HG03354 (cell line): ENCODE measurements around the gene CCNB2.
"Not testable (repeated sequence)": the region's sequence is repeated elsewhere in the genome, so short reads cannot be mapped to it uniquely, and the experiment has no call there.

ENCODE experiments used
- ATAC-seq: cut with Tn5 transposase; IDR thresholded peaks from one replicate; pipeline ENCODE4 v1.9.1; 2021; ENCODE audit warnings: mild to moderate bottlenecking; ENCODE audit not compliant: unreplicated experiment, poor library complexity, severe bottlenecking

Gene CCNB2

DNA sequence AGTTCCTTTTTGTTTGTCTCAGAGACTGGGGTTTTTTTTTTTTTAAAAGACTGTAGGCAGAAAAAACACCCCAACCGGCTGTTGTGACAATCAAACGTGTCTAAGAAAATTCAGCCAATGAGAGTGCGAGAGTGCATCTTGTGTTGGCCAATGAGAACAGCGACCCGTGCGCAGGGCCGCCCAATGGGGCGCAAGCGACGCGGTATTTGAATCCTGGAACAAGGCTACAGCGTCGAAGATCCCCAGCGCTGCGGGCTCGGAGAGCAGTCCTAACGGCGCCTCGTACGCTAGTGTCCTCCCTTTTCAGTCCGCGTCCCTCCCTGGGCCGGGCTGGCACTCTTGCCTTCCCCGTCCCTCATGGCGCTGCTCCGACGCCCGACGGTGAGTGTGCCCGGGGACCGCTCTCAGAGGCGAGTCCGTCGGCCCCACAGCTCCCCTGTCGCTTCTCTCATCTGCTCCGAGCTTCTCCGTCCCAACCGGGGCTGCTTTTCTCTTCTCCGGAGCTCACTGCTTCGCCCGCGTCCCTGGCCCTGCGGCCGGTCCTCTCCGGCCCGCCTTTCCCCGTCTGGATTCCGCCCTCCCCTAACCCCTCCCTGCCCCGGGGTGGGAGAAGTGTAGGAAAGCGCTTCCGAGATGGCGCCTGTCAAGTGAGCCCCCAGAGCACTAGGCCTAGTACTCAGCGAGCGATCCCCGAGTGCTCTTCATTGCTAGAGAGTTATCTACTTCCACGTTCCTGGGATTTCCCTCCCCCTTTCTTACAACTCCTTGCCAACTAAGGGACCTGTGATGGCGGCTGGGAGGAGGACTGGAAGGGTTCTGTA lies at the start of gene CCNB2:
CCNB2 (plus strand) TSS at position 235 of the 821 bp plus-strand sequence; CDS start at position 358, 123 bp downstream.
- ATAC-seq = peak; percentile 99

DNA sequence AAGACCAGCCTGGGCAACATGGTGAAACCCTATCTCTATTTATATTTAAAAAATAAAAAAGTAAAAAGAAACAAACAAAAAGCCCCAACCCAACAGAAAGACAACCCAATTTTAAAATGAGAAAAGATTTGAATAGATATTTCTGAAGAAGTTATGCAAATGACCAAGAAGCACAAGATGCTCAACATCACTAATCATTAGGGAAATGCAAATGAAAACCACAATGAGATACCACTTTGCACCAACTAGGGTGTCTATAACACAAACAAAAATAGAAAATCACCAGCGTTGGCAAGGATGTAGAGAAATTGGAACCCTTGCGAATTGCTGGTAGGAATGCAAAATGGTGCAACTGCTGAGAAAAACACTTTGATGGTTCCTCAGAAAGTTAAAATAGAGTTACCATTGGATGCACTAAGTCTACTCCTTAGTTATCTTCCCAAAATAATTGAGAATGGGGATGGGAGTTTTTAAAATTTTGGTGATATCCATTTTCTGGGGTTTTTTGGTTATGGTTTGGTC lies 45.8 kb upstream of the CCNB2 start:
- peak; percentile 51 for ATAC-seq

DNA sequence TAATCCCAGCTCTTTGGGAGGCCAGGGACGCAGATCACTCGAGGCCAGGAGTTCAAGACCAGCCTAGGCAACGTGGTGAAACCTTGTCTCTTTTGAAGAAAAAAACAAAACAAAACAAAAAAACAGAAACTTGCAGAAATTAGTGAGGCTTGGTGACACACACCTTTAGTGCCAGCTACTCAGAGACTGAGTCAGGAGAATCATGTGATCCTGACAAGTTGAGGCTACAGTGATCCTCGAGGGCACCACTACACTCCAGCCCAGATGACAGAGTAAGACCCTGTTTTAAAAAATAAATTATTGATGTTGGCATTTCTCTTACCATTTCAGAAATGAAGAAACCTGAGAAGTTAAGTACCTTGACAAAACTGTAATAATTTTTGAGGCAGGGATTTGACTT lies 44.6 kb upstream of the CCNB2 start:
- ATAC-seq = no peak

DNA sequence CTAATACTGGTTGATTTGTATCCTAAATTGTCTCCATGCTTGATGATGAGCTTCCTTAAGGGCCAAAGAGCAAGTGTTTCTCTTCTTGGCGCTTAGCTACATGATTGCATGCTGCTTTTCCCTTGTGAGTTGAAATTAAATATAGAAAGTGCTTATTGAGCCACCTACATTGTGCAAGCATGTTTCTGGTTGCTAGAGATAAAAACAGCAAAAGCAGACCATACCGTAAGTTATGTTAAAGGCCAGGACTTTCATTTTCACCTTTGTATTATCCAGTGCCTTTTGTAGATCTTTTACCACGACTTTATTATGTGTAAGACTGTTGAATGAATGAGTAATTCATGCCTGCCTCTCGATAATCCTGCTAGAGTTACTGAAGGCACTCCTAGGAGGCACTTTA lies 41.9 kb upstream of the CCNB2 start:
- ATAC-seq = no peak

DNA sequence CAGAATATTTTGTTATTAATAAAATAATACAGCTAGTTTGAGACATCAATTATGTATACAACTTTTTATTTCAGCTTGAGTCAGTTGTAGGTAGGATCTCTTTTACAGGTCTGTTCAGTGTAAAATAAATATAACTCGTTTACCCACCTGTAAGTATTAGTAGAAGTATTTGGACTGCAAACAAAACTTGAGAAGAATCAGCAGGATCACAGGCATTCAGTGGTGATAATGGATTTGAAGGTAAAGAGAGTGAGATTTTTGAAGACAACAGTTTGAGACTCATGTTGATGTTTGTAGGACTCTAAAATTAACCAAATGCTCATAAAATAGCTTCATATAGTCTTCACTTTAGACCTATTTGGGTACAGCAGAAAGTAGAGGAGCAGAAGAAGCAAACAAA lies 35.5 kb upstream of the CCNB2 start:
- ATAC-seq = no peak

DNA sequence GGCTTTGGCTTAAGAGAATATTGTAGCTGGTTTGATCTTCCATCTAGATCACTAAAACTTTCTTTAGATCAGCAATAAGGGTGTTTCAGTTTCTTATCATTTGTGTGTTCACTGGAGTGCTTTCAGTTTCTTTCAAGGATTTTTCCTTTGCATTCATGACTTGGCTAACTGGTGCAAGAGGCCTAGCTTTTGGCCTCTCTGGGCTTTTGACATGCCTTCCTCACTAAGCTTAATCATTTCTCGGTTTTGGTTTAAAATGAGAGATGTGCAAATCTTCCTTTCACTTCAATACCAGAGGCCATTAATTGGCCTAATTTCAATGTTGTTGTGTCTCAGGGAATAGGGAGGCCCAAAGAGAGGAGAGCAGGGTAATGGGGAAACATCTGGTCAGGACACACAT lies 30.3 kb upstream of the CCNB2 start:
- ATAC-seq = no peak

DNA sequence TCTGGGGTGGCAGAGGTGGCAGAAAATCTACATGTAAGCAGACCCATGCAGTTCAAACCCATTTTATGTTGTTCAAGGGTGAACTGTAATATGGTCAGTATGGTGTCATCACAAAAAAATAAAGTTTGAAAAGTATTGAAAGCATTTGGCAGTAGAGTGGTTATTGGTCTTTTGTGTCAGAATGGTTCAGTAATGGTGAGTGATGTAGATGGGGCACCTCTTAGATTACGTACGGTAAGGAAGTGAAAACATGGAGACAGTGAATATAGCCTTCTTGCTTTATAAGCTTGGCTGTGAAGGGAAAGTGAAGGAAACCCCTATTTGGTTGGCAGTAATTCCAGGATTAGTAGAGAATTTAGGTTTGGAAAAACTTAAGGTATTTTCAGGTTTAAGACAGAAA lies 17.2 kb upstream of the CCNB2 start:
- no peak for ATAC-seq

DNA sequence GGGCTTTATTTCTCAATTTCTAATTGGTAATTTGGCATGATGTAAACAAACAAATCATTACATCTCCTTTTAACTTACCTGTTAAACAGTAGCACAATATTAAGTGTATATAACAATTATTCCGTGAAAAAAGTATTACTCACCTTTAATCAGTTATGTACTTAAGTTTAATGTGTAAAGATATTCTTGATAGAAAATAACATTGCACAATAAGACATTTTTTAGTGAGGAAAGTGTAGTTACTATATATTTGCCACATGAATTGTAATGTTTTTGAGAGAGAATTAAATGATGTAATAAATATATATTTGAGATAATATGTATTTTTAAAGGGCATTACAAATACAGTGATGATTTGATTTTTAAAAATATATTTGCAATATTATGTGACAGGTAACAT lies 10.9 kb upstream of the CCNB2 start:
- no peak for ATAC-seq

DNA sequence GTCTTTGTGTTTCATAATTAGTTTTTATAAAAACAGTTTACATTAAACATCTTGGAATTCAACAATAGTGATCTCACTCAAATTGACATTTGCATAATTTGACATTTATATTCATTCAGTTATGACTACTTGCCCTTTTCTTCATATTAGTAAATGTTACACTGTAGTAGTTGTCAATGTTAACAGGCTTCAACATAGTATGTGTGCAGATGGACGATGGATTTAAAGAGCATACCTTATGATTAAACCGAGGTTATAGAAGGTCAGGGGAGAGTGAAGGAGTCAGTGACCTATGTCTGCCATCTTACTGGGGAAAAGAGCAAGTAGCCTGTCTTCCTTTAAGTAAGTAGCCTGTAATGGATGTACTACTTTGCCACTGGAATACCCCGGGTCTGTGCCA lies 8.5 kb upstream of the CCNB2 start:
- ATAC-seq = no peak

DNA sequence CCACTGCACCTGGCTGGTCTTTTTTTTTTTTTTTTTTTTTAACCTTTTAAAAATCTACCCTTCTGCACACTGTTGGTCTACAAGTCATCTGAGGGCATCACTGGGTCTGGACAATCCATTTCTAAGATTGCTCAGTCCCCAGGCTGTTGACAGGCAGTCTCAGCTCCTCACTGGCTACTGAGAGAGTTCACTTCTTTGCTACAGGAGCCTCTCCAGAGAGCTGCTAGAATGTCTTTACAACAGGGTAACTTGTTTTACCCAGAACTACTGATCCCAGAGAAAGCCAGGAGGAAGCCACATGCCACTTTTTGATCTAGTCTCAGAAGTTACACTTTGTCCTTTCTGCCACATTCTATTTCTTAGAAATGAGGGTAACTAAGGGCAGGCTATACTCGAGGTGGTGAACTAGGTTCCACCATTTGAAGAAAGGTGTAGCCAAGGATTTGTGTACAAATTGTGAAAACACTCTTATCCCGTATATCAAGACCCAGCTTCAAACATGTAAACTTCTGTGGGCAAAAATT lies 5.7 kb upstream of the CCNB2 start:
- ATAC-seq = no peak

DNA sequence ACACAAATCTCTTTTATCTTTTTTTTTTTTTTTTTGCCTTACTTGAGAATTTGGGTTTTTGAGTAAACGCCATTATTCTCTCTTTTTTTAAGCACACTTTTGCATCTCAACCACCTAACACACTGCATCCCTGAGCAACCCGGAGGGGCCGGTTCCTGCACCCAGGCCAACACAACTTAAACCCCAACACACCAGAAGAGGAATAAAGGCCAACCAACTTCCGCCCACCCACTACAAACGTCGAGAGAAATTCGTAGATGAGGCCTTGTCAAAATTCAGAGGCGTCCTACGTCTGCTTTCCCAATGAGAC lies 389 bp upstream of the CCNB2 start:
- ATAC-seq = no peak

DNA sequence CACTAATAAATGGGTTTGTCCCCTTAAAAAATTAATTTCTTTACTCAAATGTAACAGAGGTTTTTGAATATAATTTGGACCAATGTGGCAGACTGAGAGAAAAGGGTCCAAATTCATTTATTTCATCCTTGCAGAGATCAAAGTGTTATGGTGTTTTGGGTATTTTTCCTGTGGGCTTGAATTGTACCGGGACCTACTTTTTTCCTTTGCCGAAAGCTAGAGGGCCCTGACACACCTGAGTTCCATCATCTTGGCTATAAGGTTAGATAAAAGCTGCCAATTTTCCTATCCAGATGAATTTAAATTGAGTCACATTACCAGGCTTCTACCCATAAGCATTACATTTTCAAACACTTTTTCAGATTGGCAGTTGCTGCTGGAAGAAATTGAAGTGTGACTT lies 908 bp downstream of the CCNB2 start:
- ATAC-seq = no peak

DNA sequence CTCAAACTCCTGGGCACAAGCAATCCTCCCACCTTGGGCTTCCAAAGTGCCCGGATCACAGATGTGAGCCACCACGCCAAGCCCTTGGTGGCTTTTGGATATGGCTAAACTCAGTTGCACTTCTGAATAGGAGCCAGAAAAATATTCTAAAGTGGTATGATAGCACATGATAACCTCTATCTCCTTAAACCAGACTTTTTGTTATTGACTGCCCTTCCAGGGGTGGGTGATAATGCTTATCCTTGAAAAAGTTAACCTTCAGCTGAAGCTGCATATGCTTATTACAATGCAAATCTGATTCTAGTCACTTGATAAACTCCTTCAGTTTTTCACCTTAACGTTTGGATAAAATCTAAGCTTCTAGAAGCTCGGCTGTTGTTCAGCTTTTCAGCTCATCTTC lies 6.3 kb downstream of the CCNB2 start:
- ATAC-seq = no peak

DNA sequence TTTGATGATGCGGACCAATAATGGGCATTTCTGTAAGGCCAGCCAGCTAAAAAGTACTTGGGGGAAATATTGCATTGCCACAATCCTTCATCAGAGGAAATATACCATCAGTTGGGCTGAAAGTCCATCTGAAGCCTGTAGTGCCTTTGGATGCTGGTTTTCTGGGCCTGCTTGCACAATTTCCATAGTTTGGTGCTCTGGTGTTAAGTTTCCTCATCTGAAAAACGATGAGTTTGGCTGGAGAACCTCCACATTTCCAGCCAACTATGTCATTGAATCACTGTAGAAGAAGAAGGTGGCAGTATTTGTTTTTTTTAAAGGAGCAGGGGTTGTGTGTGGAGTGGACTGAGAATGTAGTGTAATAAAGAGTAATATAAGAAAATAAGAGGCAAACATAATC lies 10.1 kb downstream of the CCNB2 start:
- ATAC-seq = no peak

DNA sequence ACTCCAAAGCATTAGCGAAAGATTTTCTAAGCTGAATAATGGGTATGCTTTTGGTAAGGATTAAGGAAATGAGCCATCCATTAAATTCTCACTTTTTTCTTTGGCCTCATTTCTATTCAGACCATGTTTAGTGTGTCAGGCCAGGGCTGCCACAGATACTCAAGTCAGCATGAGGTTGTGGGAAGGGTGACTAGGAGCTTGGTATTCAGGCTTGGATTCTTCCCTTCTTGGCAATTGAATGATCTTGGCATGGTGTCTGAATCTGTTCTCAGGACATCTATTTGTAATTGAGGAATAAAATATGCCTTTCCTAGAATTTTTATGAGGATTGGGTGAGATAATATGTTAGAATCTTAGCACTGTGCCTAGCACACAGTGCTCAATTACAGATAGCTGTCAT lies 11.2 kb downstream of the CCNB2 start:
- ATAC-seq = no peak

DNA sequence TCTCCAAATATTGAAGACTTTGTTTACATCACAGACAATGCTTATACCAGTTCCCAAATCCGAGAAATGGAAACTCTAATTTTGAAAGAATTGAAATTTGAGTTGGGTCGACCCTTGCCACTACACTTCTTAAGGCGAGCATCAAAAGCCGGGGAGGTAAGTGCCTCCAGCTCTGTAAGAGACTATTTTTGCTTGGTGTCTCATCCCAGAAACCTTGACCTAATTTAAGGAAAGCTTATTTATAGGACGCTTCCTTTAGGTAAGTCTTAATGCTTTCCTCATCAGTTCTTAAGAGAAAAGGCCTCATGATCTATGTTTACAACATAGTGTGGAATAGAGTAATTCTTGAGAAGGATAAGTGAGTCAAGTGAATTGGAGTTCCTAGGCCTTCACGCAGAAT lies 11.8 kb downstream of the CCNB2 start:
- no peak for ATAC-seq

DNA sequence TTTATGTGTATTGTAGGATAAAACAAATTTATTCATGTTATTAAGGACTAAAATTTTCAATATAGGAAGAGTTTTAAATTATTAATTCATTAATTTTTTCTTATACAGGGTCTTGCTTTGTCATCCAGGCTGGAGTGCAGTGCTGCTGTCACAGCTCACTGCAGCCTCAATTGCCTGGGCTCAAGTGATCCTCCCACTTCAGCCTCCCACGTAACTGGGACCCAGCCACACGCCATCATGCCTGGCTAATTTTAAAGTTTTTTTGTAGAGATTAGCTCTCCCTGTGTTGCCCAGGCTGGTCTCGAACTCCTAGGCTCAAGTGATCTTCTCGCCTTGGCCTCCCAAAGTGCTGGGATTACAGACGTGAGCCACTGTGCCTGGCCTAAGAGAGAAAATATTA lies 14.7 kb downstream of the CCNB2 start:
- ATAC-seq = no peak

DNA sequence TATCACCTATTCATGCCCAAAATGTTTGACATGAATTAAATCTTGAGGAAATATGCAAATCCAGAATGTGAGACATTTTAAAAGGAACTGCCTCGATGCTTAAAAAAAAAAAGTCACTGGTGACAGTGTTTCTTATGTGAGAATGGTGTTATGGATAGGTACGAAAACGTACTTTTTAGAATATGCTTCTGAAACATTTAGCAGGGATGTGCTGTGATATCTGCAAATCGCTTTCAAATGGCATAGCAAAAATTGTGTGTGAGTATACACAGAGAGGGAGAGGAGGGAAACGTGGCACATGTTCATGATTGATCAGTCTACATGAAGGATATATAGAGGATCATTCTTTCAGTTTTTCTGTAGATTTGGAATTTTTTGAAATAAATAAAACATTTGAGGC lies 16.0 kb downstream of the CCNB2 start:
- ATAC-seq = no peak

DNA sequence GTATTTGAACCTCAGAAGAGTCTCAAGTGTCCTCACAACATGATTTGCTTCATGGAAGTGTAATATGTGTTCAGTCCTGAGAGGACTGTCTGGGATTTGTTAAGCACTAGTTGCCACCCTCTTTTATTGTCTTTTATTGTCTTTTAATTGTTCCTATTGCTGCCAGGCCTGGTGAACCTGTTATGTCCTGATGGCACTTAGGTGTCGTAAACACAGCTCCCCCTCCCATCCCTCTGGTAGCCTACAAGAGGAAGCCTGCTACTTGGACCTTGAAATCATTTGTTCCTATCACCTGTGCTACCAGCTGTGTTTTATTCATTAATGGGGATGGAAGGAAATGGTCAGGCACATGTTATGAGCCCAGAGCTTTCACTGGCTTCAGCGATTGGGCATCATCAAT lies 19.3 kb downstream of the CCNB2 start:
- no peak for ATAC-seq

DNA sequence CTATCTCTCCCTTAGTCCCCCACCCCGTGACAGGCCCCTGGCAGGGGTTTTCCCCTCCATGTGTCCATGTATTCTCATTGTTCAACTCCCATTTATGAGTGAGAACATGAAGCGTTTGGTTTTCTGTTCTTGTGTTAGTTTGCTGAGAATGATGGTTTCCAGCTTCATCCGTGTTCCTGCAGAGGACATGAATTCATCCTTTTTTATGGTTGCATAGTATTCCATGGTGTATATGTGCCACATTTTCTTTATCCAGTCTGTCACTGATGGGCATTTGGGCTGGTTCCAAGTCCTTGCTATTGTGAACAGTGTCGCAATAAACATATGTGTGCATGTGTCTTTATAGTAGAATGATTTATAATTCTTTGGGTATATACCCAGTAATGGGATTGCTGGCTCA lies 20.7 kb downstream of the CCNB2 start:
- ATAC-seq = not testable (repeated sequence)

DNA sequence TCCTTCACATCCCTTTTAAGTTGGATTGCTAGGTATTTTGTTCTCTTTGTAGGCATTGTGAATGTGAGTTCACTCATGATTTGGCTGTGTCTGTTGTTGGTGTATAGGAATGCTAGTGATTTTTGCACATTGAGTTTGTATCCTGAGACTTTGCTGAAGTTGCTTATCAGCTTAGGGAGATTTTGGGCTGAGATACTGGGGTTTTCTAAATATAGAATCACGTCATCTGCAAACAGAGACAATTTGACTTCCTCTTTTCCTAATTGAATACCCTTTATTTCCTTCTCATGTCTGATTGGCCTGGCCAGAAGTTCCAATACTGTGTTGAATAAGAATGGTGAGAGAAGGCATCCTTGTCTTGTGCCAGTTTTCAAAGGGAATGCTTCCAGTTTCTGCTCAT lies 22.3 kb downstream of the CCNB2 start:
- not testable (repeated sequence) for ATAC-seq

DNA sequence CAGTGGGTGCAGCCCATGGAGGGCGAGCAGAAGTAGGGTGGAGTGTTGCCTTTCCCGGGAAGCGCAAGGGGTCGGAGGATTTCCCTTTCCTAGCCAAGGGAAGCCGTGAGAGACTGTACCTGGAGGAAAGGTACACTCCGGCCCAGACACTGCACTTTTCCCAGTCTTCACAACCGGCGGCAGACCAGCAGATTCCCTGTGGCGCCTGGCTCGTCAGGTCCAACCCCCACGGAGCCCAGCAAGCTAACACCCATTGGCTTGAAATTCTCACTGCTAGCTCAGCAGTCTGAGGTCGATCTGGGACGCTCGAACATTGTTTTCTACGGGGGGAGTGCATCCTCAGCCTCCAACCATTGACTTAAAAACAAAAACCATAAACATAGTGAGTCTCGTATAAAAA lies 26.5 kb downstream of the CCNB2 start:
- no peak for ATAC-seq
